NCI-H187 treated with DMSO at 0.1 percent for 48 hours (cell line): ENCODE measurements around the gene RGL2.
"Not testable (repeated sequence)": the region's sequence is repeated elsewhere in the genome, so short reads cannot be mapped to it uniquely, and the experiment has no call there.

Source experiments
- DNase-seq: peaks from one replicate; lab custom pipeline; 2025; lab: John Stamatoyannopoulos, UW

Gene RGL2

GRCh38 chr6:33273924-33274902 is 24.5 kb downstream of the RGL2 start:
- DNase-seq: no peak

GRCh38 chr6:33273129-33273923 is 25.4 kb downstream of the RGL2 start:
- no peak for DNase-seq

- no peak for DNase-seq
Measured at GRCh38 chr6:33272275-33273128, 26.2 kb downstream of the RGL2 start.

GRCh38 chr6:33271468-33272274 is 27.1 kb downstream of the RGL2 start, which contains the start of the genes RPS18 and VPS52:
RPS18 (plus strand) TSS chr6:33272075; CDS start chr6:33272120, 45 bp downstream.
VPS52 (minus strand) TSS chr6:33271876; CDS start chr6:33271675, 201 bp downstream.
- DNase-seq: peak; percentile 93

- DNase-seq: no peak
Measured at GRCh38 chr6:33271117-33271467, 27.6 kb downstream of the RGL2 start.

- DNase-seq: no peak
Measured at GRCh38 chr6:33264015-33264414, 34.7 kb downstream of the RGL2 start.

- DNase-seq: not testable (repeated sequence)
Measured at GRCh38 chr6:33262490-33262889, 36.3 kb downstream of the RGL2 start.

- DNase-seq: no peak
Measured at GRCh38 chr6:33259032-33259431, 39.7 kb downstream of the RGL2 start.

- DNase-seq: no peak
Measured at GRCh38 chr6:33254591-33254990, 44.2 kb downstream of the RGL2 start.

- no peak for DNase-seq
Measured at GRCh38 chr6:33252759-33253158, 46.0 kb downstream of the RGL2 start.

GRCh38 chr6:33251395-33252012 is 47.2 kb downstream of the RGL2 start:
- no peak for DNase-seq

GRCh38 chr6:33250731-33251130 is 48.0 kb downstream of the RGL2 start:
- DNase-seq: no peak

GRCh38 chr6:33249732-33250630 is 48.8 kb downstream of the RGL2 start:
- DNase-seq: no peak

GRCh38 chr6:33248932-33249731 is 49.6 kb downstream of the RGL2 start:
- DNase-seq: peak; percentile 94

GRCh38 chr6:33248643-33248931 is 50.2 kb downstream of the RGL2 start:
- no peak for DNase-seq

GRCh38 chr6:33247977-33248642 is 50.6 kb downstream of the RGL2 start:
- peak; percentile 47 for DNase-seq

- no peak for DNase-seq
Measured at GRCh38 chr6:33243476-33243875, 55.3 kb downstream of the RGL2 start.

- no peak for DNase-seq
Measured at GRCh38 chr6:33241968-33242367, 56.8 kb downstream of the RGL2 start.
